IMR-90 (cell line): ENCODE results near the gene IGF1.

Experiments used
- CHD1 ChIP-seq: IDR thresholded peaks from 2 replicates; pipeline ENCODE4 v1.6.1; 2012; ENCODE audit warnings: low read depth, low read length, improper control_type of control experiment
- CTCF ChIP-seq: conservative IDR thresholded peaks from 2 replicates; pipeline ENCODE4 v1.5.1; 2012; ENCODE audit warnings: mild to moderate bottlenecking, low read depth, low read length, improper control_type of control experiment
- MAZ ChIP-seq: IDR thresholded peaks from 2 replicates; pipeline ENCODE4 v1.6.1; 2012; ENCODE audit warnings: low read depth, mild to moderate bottlenecking, low read length, improper control_type of control experiment, moderate library complexity, borderline replicate concordance
- MXI1 ChIP-seq: IDR thresholded peaks from 2 replicates; pipeline ENCODE4 v1.6.1; 2012; ENCODE audit warnings: low read depth, mild to moderate bottlenecking, low read length, moderate library complexity, borderline replicate concordance
- USF2 ChIP-seq: fragments of 150-350 bp; IDR thresholded peaks from 2 replicates; pipeline ENCODE4 v1.6.1; 2017; ENCODE audit warnings: mild to moderate bottlenecking, antibody characterized with exemption, low read length, low read depth

- TF ChIP-seq CTCF (no peak), CHD1 (no peak), MAZ (no peak), USF2 (no peak), MXI1 (no peak)
Measured at GRCh38 chr12:102486153-102486552, 5.8 kb upstream of the IGF1 start.
